Parathyroid adenoma (tissue), 2 donors: ENCODE measurements around the gene HBD.

Experiments
- H2AFZ ChIP-seq: fragments of 300-600 bp; sonication (generic); one replicate; pipeline ENCODE4 v1.7.0; 2017; ENCODE audit warnings: antibody characterized with exemption, mild to moderate bottlenecking
- H3K27ac ChIP-seq: fragments of 300-600 bp; sonication (generic); one replicate; pipeline ENCODE4 v1.7.0; 2017
- H3K27me3 ChIP-seq: fragments of 300-600 bp; sonication (generic); one replicate; pipeline ENCODE4 v1.7.0; 2017; ENCODE audit warnings: low read length; ENCODE audit not compliant: control insufficient read depth, insufficient read depth
- H3K36me3 ChIP-seq: fragments of 300-600 bp; sonication (generic); one replicate; pipeline ENCODE4 v1.7.0; 2017; ENCODE audit warnings: low read length; ENCODE audit not compliant: control insufficient read depth, insufficient read depth
- H3K4me1 ChIP-seq: fragments of 300-600 bp; sonication (generic); one replicate; pipeline ENCODE4 v1.7.0; 2017; ENCODE audit warnings: control low read depth
- H3K4me2 ChIP-seq: fragments of 300-600 bp; sonication (generic); one replicate; pipeline ENCODE4 v1.7.0; 2017; ENCODE audit warnings: low read length
- H3K4me3 ChIP-seq: fragments of 300-600 bp; sonication (generic); one replicate; pipeline ENCODE4 v1.7.0; 2017; ENCODE audit warnings: low read depth, low read length
- H3K79me2 ChIP-seq: fragments of 300-600 bp; sonication (generic); one replicate; pipeline ENCODE4 v1.7.0; 2017; ENCODE audit warnings: control low read depth
- H3K9ac ChIP-seq: fragments of 300-600 bp; sonication (generic); one replicate; pipeline ENCODE4 v1.7.0; 2017; ENCODE audit warnings: mild to moderate bottlenecking
- H3K9me3 ChIP-seq: fragments of 300-600 bp; sonication (generic); one replicate; pipeline ENCODE4 v1.7.0; 2017; ENCODE audit warnings: low read length; ENCODE audit not compliant: control insufficient read depth
- TF ChIP-seq, protein P1 (sequence below): fragments of 300-600 bp; sonication (generic); IDR thresholded peaks from one replicate; pipeline ENCODE4 v1.7.0; 2017; ENCODE audit warnings: antibody characterized with exemption, mild to moderate bottlenecking
- donor health status: primary hyperparathyroidism.

Gene HBD

DNA sequence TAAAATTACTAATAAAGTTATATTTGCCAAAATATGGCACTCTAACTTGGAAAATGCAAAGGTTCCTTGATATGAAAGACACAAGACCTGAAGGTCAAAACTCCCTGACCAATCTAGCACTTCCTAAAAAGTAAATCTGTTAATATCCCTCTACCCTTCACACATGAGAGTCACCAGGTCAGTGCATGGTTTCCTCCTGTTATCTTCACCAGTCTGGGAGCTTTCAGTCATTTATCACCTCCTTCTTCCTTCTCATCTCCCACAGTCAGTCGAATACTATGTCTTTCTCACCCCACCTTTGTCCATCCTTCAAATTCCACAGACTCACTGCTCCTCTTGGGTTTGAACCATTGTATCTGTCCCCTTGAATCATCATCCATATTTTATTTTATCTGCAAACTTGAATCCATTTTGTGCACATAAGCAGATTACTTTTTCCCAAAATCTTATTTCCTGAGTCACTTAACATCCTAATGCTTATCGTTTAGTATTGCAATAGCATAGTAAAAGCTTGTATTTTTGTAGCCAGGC, 32.8 kb upstream of the HBD start:
- Histone ChIP-seq H3K79me2 (no peaks in the 10 kb centered on the region), H3K4me1 (no peaks in the 10 kb centered on the region), H3K9ac (no peak overlapping the region), H3K27ac (no peak overlapping the region), H3K9me3 (no peaks in the 10 kb centered on the region), H3K4me3 (no peak overlapping the region), H2AFZ (no peak overlapping the region), H3K4me2 (no peak overlapping the region), H3K27me3 (no peaks in the 10 kb centered on the region), H3K36me3 (no peaks in the 10 kb centered on the region)
- TF ChIP-seq, protein P1, sequence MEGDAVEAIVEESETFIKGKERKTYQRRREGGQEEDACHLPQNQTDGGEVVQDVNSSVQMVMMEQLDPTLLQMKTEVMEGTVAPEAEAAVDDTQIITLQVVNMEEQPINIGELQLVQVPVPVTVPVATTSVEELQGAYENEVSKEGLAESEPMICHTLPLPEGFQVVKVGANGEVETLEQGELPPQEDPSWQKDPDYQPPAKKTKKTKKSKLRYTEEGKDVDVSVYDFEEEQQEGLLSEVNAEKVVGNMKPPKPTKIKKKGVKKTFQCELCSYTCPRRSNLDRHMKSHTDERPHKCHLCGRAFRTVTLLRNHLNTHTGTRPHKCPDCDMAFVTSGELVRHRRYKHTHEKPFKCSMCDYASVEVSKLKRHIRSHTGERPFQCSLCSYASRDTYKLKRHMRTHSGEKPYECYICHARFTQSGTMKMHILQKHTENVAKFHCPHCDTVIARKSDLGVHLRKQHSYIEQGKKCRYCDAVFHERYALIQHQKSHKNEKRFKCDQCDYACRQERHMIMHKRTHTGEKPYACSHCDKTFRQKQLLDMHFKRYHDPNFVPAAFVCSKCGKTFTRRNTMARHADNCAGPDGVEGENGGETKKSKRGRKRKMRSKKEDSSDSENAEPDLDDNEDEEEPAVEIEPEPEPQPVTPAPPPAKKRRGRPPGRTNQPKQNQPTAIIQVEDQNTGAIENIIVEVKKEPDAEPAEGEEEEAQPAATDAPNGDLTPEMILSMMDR: no peak

DNA sequence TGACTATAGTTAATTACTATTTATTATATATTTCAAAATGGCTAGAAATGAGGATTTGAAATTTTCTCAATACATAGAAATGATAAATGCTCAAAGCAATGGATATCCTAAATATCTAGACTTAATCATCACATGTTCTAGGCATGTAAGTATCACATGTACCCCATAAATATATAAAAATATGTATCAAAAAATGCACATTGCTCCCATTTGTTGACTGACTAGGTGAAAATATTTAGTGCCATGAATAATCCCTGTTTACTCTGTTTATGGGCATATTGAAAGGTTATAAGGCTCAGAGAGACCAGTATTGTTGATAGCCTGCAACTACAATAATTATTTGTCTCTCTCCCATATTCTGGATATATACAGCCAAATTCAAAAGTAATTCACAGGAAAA, 32.3 kb upstream of the HBD start:
- Histone ChIP-seq H3K9me3 (no peaks in the 10 kb centered on the region), H3K4me1 (no peaks in the 10 kb centered on the region), H3K36me3 (no peaks in the 10 kb centered on the region), H2AFZ (no peak overlapping the region), H3K4me2 (no peak overlapping the region), H3K27me3 (no peaks in the 10 kb centered on the region), H3K27ac (no peak overlapping the region), H3K4me3 (no peak overlapping the region), H3K79me2 (no peaks in the 10 kb centered on the region), H3K9ac (no peak overlapping the region)
- TF ChIP-seq, protein P1: no peak

DNA sequence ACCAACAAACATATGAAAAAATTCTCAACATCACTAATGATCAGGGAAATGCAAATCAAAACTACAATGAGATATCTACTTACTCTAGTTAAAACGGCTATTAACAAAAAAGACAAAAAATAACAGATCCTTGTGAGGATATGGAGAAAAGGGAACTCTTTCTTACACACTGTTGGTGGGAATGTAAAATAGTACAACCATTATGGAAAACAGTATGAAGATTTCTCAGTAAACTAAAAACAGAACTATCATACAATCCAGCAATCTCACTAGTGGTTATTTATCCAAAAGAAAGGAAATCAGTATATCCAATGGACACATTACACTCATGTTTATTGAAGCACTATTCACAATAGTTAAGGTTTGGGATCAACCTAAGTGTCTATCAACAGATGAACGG, 31.5 kb upstream of the HBD start:
- no peak overlapping the region for H3K9ac ChIP-seq
- TF ChIP-seq, protein P1: no peak
- H3K27ac ChIP-seq: no peak overlapping the region
- no peaks in the 10 kb centered on the region for H3K4me1 ChIP-seq
- no peak overlapping the region for H3K4me3 ChIP-seq
- H3K4me2 ChIP-seq: no peak overlapping the region
- no peaks in the 10 kb centered on the region for H3K79me2 ChIP-seq
- no peak overlapping the region for H2AFZ ChIP-seq
- H3K27me3 ChIP-seq: no peaks in the 10 kb centered on the region
- no peaks in the 10 kb centered on the region for H3K9me3 ChIP-seq
- H3K36me3 ChIP-seq: no peaks in the 10 kb centered on the region

DNA sequence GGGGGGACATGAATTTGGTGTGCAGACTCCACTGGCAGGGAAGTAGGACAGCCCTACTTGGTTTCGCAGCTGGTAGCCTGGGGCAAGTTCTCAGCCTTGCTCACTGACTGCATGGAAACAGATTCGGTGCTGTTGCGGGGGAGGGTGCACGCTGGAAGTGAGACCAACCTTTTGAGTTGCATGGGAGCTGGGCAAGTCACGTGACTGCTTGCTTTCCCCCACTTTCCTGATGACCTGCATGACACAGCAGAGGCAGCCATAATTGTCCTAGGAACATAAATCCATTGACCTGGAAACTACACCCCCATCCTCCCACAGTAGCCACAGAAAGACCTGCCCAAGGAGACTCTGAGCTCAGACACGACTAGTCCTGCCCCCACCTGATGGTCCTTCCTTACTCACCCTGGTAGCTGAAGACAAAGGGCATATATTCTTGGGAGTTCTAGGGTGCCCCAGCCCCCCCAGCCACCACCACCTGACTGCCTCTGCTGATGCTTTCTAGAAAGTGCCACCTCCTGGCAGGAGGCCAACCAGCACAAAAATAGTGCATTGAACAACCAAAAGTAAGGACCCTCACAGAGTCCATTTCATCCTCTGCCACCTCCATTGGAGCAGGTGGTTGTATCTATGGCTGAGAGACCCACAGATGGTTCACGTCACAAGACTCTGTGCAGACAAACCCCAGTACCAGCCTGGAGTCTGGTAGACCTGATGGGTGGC, 24.4 kb upstream of the HBD start:
- Histone ChIP-seq H3K9ac (no peak overlapping the region), H2AFZ (no peak overlapping the region)

More for the DNA sequence above, 24.4 kb upstream of the HBD start:
- H3K27me3 ChIP-seq: no peaks in the 10 kb centered on the region
- TF ChIP-seq, protein P1: no peak
- H3K27ac ChIP-seq: no peak overlapping the region
- no peaks in the 10 kb centered on the region for H3K9me3 ChIP-seq
- H3K79me2 ChIP-seq: no peaks in the 10 kb centered on the region
- no peak overlapping the region for H3K4me3 ChIP-seq
- H3K36me3 ChIP-seq: no peaks in the 10 kb centered on the region
- no peak overlapping the region for H3K4me2 ChIP-seq
- H3K4me1 ChIP-seq: no peaks in the 10 kb centered on the region
